ENCODE measurements around the gene PREPL. TPM values are rescaled to one million over a fixed set of nuclear protein-coding genes. Genes with fewer than 3 reads are reported as not detected.

The PREPL gene
- total and polyA plus RNA-seq, 10 of the 15 experiments (the other 5 are each of a cell fraction or from before 2014, with no cell fraction given): 9.2 to 43.0 (median 20.4) TPM

DNA sequence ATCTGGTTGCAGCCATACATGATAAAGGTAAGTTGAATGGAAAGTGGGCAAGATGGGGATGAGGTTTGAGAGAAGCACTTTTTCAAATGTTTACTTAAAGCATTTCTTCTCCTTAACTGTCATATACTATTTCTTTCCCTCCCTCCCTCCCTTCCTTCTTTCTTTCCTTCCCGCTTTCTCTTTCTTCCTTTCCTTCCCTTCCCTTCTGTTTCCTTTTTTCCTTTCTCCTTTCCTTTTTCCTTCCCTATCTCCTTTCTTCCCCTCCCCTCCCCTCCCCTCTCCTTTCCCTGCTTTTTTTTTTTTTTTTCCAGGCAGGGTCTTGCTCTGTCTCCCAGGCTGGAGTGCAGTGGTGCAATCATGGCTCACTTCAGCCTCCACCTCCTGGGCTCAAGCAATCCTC lies 80.4 kb downstream of the PREPL start (continued):
- TF ChIP-seq, protein P1, sequence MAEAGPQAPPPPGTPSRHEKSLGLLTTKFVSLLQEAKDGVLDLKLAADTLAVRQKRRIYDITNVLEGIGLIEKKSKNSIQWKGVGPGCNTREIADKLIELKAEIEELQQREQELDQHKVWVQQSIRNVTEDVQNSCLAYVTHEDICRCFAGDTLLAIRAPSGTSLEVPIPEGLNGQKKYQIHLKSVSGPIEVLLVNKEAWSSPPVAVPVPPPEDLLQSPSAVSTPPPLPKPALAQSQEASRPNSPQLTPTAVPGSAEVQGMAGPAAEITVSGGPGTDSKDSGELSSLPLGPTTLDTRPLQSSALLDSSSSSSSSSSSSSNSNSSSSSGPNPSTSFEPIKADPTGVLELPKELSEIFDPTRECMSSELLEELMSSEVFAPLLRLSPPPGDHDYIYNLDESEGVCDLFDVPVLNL (IDR thresholded peaks at IDR 0.05; ENCODE audit: low read depth, low read length): no peak
- TF ChIP-seq ZNF24 (IDR thresholded peaks at IDR 0.05) (no peak), NRF1 (conservative IDR thresholded peaks at IDR 0.05; ENCODE audit: low read depth, low read length) (no peak), ZZZ3 (IDR thresholded peaks at IDR 0.05; ENCODE audit: control insufficient read depth, insufficient read length, low read depth) (no peak), LARP7 (IDR thresholded peaks at IDR 0.05) (no peak), TCF12 (IDR thresholded peaks at IDR 0.05; ENCODE audit: low read depth, low read length) (no peak)
- TF ChIP-seq, protein P2, sequence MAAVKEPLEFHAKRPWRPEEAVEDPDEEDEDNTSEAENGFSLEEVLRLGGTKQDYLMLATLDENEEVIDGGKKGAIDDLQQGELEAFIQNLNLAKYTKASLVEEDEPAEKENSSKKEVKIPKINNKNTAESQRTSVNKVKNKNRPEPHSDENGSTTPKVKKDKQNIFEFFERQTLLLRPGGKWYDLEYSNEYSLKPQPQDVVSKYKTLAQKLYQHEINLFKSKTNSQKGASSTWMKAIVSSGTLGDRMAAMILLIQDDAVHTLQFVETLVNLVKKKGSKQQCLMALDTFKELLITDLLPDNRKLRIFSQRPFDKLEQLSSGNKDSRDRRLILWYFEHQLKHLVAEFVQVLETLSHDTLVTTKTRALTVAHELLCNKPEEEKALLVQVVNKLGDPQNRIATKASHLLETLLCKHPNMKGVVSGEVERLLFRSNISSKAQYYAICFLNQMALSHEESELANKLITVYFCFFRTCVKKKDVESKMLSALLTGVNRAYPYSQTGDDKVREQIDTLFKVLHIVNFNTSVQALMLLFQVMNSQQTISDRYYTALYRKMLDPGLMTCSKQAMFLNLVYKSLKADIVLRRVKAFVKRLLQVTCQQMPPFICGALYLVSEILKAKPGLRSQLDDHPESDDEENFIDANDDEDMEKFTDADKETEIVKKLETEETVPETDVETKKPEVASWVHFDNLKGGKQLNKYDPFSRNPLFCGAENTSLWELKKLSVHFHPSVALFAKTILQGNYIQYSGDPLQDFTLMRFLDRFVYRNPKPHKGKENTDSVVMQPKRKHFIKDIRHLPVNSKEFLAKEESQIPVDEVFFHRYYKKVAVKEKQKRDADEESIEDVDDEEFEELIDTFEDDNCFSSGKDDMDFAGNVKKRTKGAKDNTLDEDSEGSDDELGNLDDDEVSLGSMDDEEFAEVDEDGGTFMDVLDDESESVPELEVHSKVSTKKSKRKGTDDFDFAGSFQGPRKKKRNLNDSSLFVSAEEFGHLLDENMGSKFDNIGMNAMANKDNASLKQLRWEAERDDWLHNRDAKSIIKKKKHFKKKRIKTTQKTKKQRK (IDR thresholded peaks at IDR 0.05; ENCODE audit: low read depth, low read length): no peak

DNA sequence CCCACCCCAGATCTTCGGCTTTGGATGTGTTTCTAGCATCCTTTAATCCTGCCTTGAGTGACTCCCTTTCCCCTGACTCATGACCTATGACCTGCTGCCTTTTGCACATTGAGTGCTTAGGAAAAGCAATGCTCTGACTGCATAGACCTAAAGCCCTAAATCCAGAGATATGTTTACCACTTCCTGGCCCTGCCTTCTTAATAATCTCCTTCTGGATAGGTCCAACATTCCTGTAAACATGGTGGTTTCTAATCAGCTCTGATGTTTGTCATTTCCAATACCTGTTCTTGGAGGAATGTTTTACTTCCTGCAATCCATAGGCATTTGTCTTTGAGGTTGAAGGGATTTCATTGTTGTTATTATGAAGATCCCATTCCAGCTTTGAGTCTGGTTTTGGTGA lies 83.8 kb downstream of the PREPL start:
- Histone ChIP-seq H3K4me2 (ENCODE audit: control insufficient read depth, insufficient read depth) (no peak overlapping the region), H3K9me3 (replicated peaks; ENCODE audit: control insufficient read depth, insufficient read depth, low read length) (no peaks in the 10 kb centered on the region), H3K4me1 (ENCODE audit: control insufficient read depth, insufficient read depth, low read length) (no peaks in the 10 kb centered on the region), H3K27me3 (replicated peaks in 1 of 2; ENCODE audit: control insufficient read depth in 2 of 2, insufficient read depth in 2 of 2, low read length in 1 of 2) (no peaks in the 10 kb centered on the region), H2AFZ (ENCODE audit: control insufficient read depth, low read depth, low read length) (no peak overlapping the region), H3K4me3 (no peak overlapping the region), H3K36me3 (ENCODE audit: control insufficient read depth in 2 of 2, insufficient read depth in 2 of 2, low read length in 1 of 2) (no peaks in the 10 kb centered on the region), H4K20me1 (ENCODE audit: control insufficient read depth, insufficient read depth) (no peaks in the 10 kb centered on the region), H3K79me2 (ENCODE audit: control insufficient read depth, insufficient read depth, low read length) (no peaks in the 10 kb centered on the region), H3K27ac (ENCODE audit: control insufficient read depth, insufficient read depth) (no peak overlapping the region), H3K9ac (ENCODE audit: control insufficient read depth, insufficient read depth, low read length) (no peak overlapping the region)
- TF ChIP-seq, protein P3, sequence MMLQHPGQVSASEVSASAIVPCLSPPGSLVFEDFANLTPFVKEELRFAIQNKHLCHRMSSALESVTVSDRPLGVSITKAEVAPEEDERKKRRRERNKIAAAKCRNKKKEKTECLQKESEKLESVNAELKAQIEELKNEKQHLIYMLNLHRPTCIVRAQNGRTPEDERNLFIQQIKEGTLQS (IDR thresholded peaks at IDR 0.05; ENCODE audit: borderline replicate concordance, extremely low read depth, low read depth, low read length): no peak
- TF ChIP-seq PML (IDR thresholded peaks at IDR 0.05; ENCODE audit: low read length): no peak
- TF ChIP-seq EGR1 (IDR thresholded peaks at IDR 0.05; ENCODE audit: borderline replicate concordance in 1 of 2, low read depth in 2 of 2, low read length in 2 of 2): no peak
- TF ChIP-seq CHD2 (IDR thresholded peaks at IDR 0.05; ENCODE audit: borderline replicate concordance, low read depth, low read length): no peak
- no peak for TF ChIP-seq MTA3 (IDR thresholded peaks at IDR 0.05; ENCODE audit: borderline replicate concordance, low read length)
- TF ChIP-seq SUPT20H (IDR thresholded peaks at IDR 0.05; ENCODE audit: borderline replicate concordance, control insufficient read depth, low read depth, low read length): no peak
- no peak for TF ChIP-seq FOXM1 (IDR thresholded peaks at IDR 0.05; ENCODE audit: low read depth, low read length)
- TF ChIP-seq HDGF (IDR thresholded peaks at IDR 0.05): no peak
- intact Hi-C loops (cut with micrococcal nuclease; ENCODE audit: unreplicated experiment): no loop called here
- ATAC-seq: no peak
- BruUV-seq (replicated peaks): no TSS peak
- in situ Hi-C loops (cut with MboI): no loop called here
- ChIA-PET CTCF (interaction anchor here (1.4 kb wide), 1 partner anchor 31 kb away, joined by 3 read pairs; no protein-coding TSS in a partner anchor), RAD21 (ENCODE audit: unreplicated experiment) (no interaction called here), POLR2A (no interaction called here), SMC1A (ENCODE audit: uncharacterized antibody, unreplicated experiment) (no interaction called here)
- no peak for FAIRE-seq
- WGBS (ENCODE audit: insufficient coverage, insufficient replicate concordance, low lambda C conversion rate, missing lambda C conversion rate): 0% methylated on average over 1 of the region's 1 CpG
- no peak for DNase-seq (ENCODE audit: low read depth, low spot score)
